ENCODE data around the gene PACS2. TPM values are rescaled to one million over a fixed set of nuclear protein-coding genes. Genes with fewer than 3 reads are reported as not detected.

The PACS2 gene
- total RNA-seq, 1 donor from 2014 or later = 64.0 TPM

DNA sequence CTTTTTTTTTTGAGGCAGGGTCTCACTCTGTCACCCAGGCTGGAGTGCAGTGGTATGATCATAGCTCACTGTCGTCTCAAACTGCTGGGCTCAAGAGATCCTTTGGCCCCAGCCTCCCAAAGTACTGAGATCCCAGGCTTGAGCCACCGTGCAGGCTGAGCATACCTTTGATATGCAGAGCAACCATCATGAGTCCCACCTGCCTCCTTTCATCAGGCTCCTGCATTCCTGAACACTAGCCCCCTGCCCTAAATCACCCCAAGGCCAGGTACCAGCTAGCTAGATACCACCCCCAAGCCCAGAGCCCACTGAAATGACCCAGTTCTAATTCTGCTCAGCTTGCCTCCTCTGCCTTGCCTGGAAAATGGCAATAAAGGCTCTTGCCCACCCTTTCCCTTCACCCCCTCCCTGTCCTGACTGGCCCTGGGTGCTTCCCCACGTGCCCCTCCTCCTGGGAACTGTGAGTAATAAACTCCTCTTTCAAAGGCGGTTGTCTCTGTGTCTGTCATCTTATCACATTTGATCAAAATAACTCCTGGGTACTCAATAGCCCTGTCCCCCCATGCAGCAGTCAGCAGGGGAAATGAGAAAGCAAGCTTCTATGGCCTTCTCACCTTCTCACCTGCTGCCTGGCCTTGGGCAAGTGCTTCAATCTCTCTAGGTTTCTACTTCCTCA is 7.4 kb upstream of the PACS2 start:
- no peaks in the 10 kb centered on the region for H3K4me1 ChIP-seq
- H3K9me3 ChIP-seq (replicated peaks) = no peaks in the 10 kb centered on the region
- no peak overlapping the region for H3K4me3 ChIP-seq
- H3K27me3 ChIP-seq (ENCODE audit: low read depth) = no peaks in the 10 kb centered on the region
- TF ChIP-seq CTCF (IDR thresholded peaks at IDR 0.05; ENCODE audit: borderline replicate concordance) = no peak
- intact Hi-C loops (cut with micrococcal nuclease) = no loop called here
- H3K27ac ChIP-seq (replicated peaks) = no peak overlapping the region
- no peak for DNase-seq
- H3K36me3 ChIP-seq = no peaks in the 10 kb centered on the region

- no peak for DNase-seq
- peaks cover 11% of the 10 kb centered on the region for H3K4me1 ChIP-seq
Measured at GRCh38 chr14:105309371-105309770, 5.2 kb upstream of the PACS2 start.

DNA sequence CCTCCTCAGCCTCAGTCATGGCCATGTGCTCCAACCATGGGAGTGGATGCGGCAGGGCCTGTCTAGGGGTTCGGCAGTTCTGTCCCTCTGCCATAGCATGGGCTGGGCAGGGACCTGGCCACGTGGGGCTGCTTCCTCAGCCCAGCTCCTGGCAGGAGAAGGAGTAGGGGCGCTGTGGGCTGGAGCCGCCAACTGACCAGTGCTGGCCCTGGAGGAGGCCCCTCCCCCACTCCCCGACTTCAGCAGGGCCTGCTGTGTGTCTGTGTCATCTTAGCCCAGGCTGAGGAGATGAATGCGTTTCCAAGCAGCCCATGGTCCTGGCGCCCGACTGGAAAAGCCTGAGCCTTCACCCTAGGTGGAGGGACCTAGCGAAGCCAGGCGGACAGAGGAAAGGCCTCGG is 2.7 kb upstream of the PACS2 start:
- Histone ChIP-seq H3K27me3 (ENCODE audit: low read depth) (no peaks in the 10 kb centered on the region), H3K27ac (replicated peaks) (no peak overlapping the region), H3K4me1 (peaks cover 32% of the 10 kb centered on the region), H3K36me3 (no peaks in the 10 kb centered on the region), H3K4me3 (no peak overlapping the region), H3K9me3 (replicated peaks) (no peaks in the 10 kb centered on the region)
- no peak for DNase-seq
- no peak for TF ChIP-seq CTCF (IDR thresholded peaks at IDR 0.05; ENCODE audit: borderline replicate concordance)
- intact Hi-C loops (cut with micrococcal nuclease) = no loop called here

More at GRCh38 chr14:105309371-105309770, 5.2 kb upstream of the PACS2 start:
- TF ChIP-seq CTCF (IDR thresholded peaks at IDR 0.05; ENCODE audit: borderline replicate concordance) = no peak
- H3K9me3 ChIP-seq (replicated peaks) = no peaks in the 10 kb centered on the region
- H3K4me3 ChIP-seq = no peak overlapping the region
- H3K27ac ChIP-seq (replicated peaks) = no peak overlapping the region
- H3K36me3 ChIP-seq = no peaks in the 10 kb centered on the region
- no peaks in the 10 kb centered on the region for H3K27me3 ChIP-seq (ENCODE audit: low read depth)
- intact Hi-C loops (cut with micrococcal nuclease) = no loop called here

- Histone ChIP-seq H3K9me3 (replicated peaks) (no peaks in the 10 kb centered on the region), H3K36me3 (no peaks in the 10 kb centered on the region), H3K4me1 (peaks cover 43% of the 10 kb centered on the region), H3K27ac (replicated peaks) (peak overlapping the region; percentile 94), H3K27me3 (ENCODE audit: low read depth) (no peaks in the 10 kb centered on the region), H3K4me3 (no peak overlapping the region)
- intact Hi-C loops (cut with micrococcal nuclease) = no loop called here
- no peak for TF ChIP-seq CTCF (IDR thresholded peaks at IDR 0.05; ENCODE audit: borderline replicate concordance)
- no peak for DNase-seq
Measured at GRCh38 chr14:105312973-105313372, 1.6 kb upstream of the PACS2 start.

DNA sequence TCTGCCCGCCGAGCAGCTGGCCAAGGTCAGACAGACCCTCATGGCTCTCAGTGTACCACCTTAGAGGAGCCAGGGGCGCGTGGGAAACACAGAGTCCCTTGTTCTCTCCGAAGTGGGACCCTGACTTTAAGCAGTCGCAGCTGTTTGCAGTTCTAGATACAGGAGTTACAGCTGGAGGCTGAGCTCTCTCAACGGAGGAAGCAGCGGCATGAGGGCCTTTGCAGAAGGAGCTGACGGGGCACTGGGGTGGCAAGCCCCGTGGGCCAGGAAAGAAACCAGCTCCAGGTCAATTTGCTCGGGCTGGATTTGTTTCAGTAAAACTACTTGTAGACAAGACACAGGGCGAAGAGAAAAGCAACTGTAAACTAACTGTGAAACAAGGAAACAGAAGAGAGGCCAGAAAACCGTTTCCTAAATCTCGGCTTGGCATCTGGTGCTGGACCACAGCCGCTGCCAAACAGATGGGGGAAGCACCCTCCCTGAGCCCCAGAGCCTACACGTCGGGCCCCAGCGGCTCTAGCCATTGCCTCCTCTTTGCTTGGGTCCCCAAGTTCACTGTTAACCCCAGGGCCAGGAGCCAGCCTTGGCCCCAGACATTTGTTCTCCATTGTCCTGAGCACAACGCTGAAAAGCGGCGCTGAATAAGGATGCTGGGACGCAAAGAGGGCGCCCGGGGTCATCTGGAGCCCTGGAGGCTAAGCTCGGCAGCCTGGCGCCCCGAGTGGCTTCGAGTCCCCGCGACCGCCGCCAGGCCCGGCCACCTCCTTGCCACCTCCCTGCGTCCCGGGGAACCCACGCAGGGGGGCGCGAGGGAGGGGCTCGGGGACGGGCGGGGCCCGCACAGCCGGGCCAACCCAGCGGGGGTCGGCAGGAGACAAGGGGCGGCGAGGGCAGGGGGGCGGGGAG is 914 bp upstream of the PACS2 start:
- Histone ChIP-seq H3K36me3 (no peaks in the 10 kb centered on the region), H3K27ac (replicated peaks) (peak overlapping the region; percentile 94), H3K4me3 (peak overlapping the region; percentile 74), H3K27me3 (ENCODE audit: low read depth) (no peaks in the 10 kb centered on the region), H3K4me1 (peaks cover 44% of the 10 kb centered on the region), H3K9me3 (replicated peaks) (no peaks in the 10 kb centered on the region)
- DNase-seq = no peak
- no peak for TF ChIP-seq CTCF (IDR thresholded peaks at IDR 0.05; ENCODE audit: borderline replicate concordance)
- intact Hi-C loops (cut with micrococcal nuclease) = no loop called here
